ENCODE results near the gene MYO9B. TPM values are rescaled to one million over a fixed set of nuclear protein-coding genes. Genes with fewer than 3 reads are reported as not detected.

Gene MYO9B
- total RNA-seq, 1 experiment from 2014 or later, result 74.6 TPM

GRCh38 chr19:17240062-17240752 lies 164.6 kb downstream of the MYO9B start:
- ATAC-seq, result no peak
- Histone ChIP-seq H3K4me1 (ENCODE audit: control insufficient read depth in 1 of 2, insufficient read depth in 2 of 2, low read length in 2 of 2) (peaks cover 24 to 47% of the 10 kb centered on the region in 2 experiments), H4K20me1 (ENCODE audit: insufficient read depth) (no peaks in the 10 kb centered on the region), H3K27ac (ENCODE audit: low read depth, low read length) (no peak overlapping the region; the same call in 1 of the 2 replicates), H3K9me3 (ENCODE audit: control insufficient read depth in 1 of 2, insufficient read depth in 1 of 2, low read depth in 1 of 2, low read length in 2 of 2) (no peaks in the 10 kb centered on the region), H3K9me2 (ENCODE audit: insufficient read depth) (no peaks in the 10 kb centered on the region), H3K36me3 (ENCODE audit: control insufficient read depth in 1 of 2, insufficient read depth in 2 of 2, low read length in 2 of 2) (peaks cover 0 to 4% of the 10 kb centered on the region in 2 experiments; a peak in 1 of 4 replicates), H3K79me2 (ENCODE audit: insufficient read depth, low read length) (peaks cover 56% of the 10 kb centered on the region), H3K9ac (ENCODE audit: low read length) (no peak overlapping the region), H3K4me2 (ENCODE audit: low read length) (no peak overlapping the region), H2AFZ (ENCODE audit: low read depth, low read length, poor library complexity, severe bottlenecking) (no peak overlapping the region), H3K27me3 (ENCODE audit: insufficient read depth, low read length) (no peaks in the 10 kb centered on the region), H3K4me3 (replicated peaks in 1 of 2; ENCODE audit: low read depth in 1 of 2, low read length in 2 of 2) (no peak overlapping the region)
- ChIA-PET RAD21 (ENCODE audit: low non-redundant PET in 1 of 2, low total read pairs in 2 of 2, uncharacterized antibody in 2 of 2, unreplicated experiment in 2 of 2) (no interaction called here), POLR2A (interaction anchor here (1.5 kb wide), 1 partner anchor 14 kb away, joined by 4 read pairs; the partner anchor contains the start of gene OCEL1), CTCF (no interaction called here)
- no TSS peak for BruUV-seq (replicated peaks)
- no peak for DNase-seq (ENCODE audit: low read depth, low spot score)
- TF ChIP-seq SIN3A (IDR thresholded peaks at IDR 0.05; ENCODE audit: low read depth) (no peak), CEBPB (IDR thresholded peaks at IDR 0.05; ENCODE audit: low read depth) (no peak), SP1 (IDR thresholded peaks at IDR 0.05; ENCODE audit: low read depth) (no peak), REST (IDR thresholded peaks at IDR 0.05; ENCODE audit: low read depth) (no peak), POLR2A (IDR thresholded peaks at IDR 0.05; ENCODE audit: borderline replicate concordance, extremely low read depth, insufficient read depth, insufficient read length) (no peak), ATF3 (IDR thresholded peaks at IDR 0.05) (no peak), MAX (IDR thresholded peaks at IDR 0.05) (no peak)
- intact Hi-C loops (cut with micrococcal nuclease), result no loop called here

Measured in HCT116 (cell line).